ENCODE results near the gene PRR15. TPM values are rescaled to one million over a fixed set of nuclear protein-coding genes. Genes with fewer than 3 reads are reported as not detected.

Gene PRR15
- total and polyA plus RNA-seq, 2 of the 8 experiments (the other 6 are each of a cell fraction or from before 2014, with no cell fraction given), result 4.9 to 7.9 TPM

GRCh38 chr7:29612596-29612995 lies 49.0 kb downstream of the PRR15 start:
- POLR2A ChIA-PET (ENCODE audit: partially characterized antibody), result interaction anchor here (1.0 kb wide), 1 partner anchor 10 kb away, joined by 4 read pairs; no protein-coding TSS in a partner anchor
- WGBS, 2 experiments (ENCODE audit: extremely low coverage in 1 of 2, insufficient coverage in 1 of 2, insufficient read length in 1 of 2, insufficient replicate concordance in 2 of 2, low coverage in 1 of 2, low lambda C conversion rate in 2 of 2, missing lambda C conversion rate in 1 of 2), result 84% methylated on average over 2 of the region's 2 CpGs; no CpG with 5 or more reads in 1 of the 2 experiments
- TF ChIP-seq SP2 (IDR thresholded peaks at IDR 0.05; ENCODE audit: low read length) (no peak), GTF2F1 (IDR thresholded peaks at IDR 0.05; ENCODE audit: borderline replicate concordance, low read depth, low read length) (no peak), RNF2 (IDR thresholded peaks at IDR 0.05; ENCODE audit: borderline replicate concordance, low read depth, low read length, missing control alignments, poor library complexity, severe bottlenecking) (no peak), ASH2L (IDR thresholded peaks at IDR 0.05; ENCODE audit: low read length) (no peak), POU5F1 (IDR thresholded peaks at IDR 0.05; ENCODE audit: low read depth, low read length) (no peak), PHF8 (conservative IDR thresholded peaks at IDR 0.05; ENCODE audit: low read depth, low read length) (no peak), EGR1 (IDR thresholded peaks at IDR 0.05; ENCODE audit: borderline replicate concordance, low read depth, low read length) (no peak), SAP30 (IDR thresholded peaks at IDR 0.05; ENCODE audit: insufficient read depth, insufficient replicate concordance, low read length) (no peak), NANOG (IDR thresholded peaks at IDR 0.05; ENCODE audit: insufficient read depth, low read depth, low read length, poor library complexity, severe bottlenecking) (no peak)
- TF ChIP-seq, protein P1, sequence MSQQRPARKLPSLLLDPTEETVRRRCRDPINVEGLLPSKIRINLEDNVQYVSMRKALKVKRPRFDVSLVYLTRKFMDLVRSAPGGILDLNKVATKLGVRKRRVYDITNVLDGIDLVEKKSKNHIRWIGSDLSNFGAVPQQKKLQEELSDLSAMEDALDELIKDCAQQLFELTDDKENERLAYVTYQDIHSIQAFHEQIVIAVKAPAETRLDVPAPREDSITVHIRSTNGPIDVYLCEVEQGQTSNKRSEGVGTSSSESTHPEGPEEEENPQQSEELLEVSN (IDR thresholded peaks at IDR 0.05), result no peak

More at GRCh38 chr7:29612596-29612995, 49.0 kb downstream of the PRR15 start:
- H3K36me3 ChIP-seq (ENCODE audit: control insufficient read depth in 2 of 4, insufficient read depth in 4 of 4, low read length in 3 of 4), result no peaks in the 10 kb centered on the region
- H4K8ac ChIP-seq (ENCODE audit: extremely low read depth, insufficient read depth, low read length), result no peak overlapping the region
- H3K4ac ChIP-seq (replicated peaks; ENCODE audit: insufficient read length, low read depth, low read length), result no peak overlapping the region
- H3K27me3 ChIP-seq (replicated peaks in 1 of 4; ENCODE audit: control insufficient read depth in 3 of 4, extremely low read depth in 1 of 4, insufficient read depth in 3 of 4, low read length in 3 of 4), result no peaks in the 10 kb centered on the region
- CTCF ChIA-PET (ENCODE audit: partially characterized antibody), result interaction anchor here (0.9 to 1.6 kb wide), 7 partner anchors 8 to 170 kb away, joined by 3 to 6 read pairs (median 4); no protein-coding TSS in a partner anchor
- no peak overlapping the region for H2BK12ac ChIP-seq (ENCODE audit: low read depth, low read length)
- no peak overlapping the region for H3K56ac ChIP-seq (replicated peaks; ENCODE audit: insufficient read length, low read depth, low read length)
- no peak overlapping the region for H3K4me2 ChIP-seq (ENCODE audit: insufficient read depth in 1 of 2, low read depth in 2 of 2, low read length in 2 of 2)
- H2BK120ac ChIP-seq (replicated peaks; ENCODE audit: low read depth, low read length), result no peak overlapping the region
- peak overlapping the region; percentile 9; the same call in 1 of the 2 replicates for H2BK20ac ChIP-seq (ENCODE audit: low read length)
- H4K5ac ChIP-seq (ENCODE audit: insufficient read length, low read depth, low read length), result no peak overlapping the region
- no peak overlapping the region for H3K4me3 ChIP-seq (ENCODE audit: extremely low read depth in 1 of 4, insufficient read depth in 2 of 4, low read depth in 3 of 4, low read length in 4 of 4)
- peaks cover 7 to 17% (median 8%) of the 10 kb centered on the region in 4 experiments; a peak in 5 of 7 replicates for H3K4me1 ChIP-seq (replicated peaks in 1 of 4; ENCODE audit: control insufficient read depth in 3 of 4, insufficient read depth in 4 of 4, low read length in 3 of 4)
- DNase-seq (ENCODE audit: low read depth in 1 of 2, low spot score in 2 of 2), result no peak
- H2AFZ ChIP-seq (ENCODE audit: low read length), result 0 out of 2 replicates have a peak overlapping the region, but pooled peaks have one; percentile 57
- no peak overlapping the region for H3K14ac ChIP-seq (ENCODE audit: insufficient read length)
- H3K9me3 ChIP-seq (ENCODE audit: insufficient read depth in 2 of 2, low read depth in 1 of 2, low read length in 1 of 2), result no peaks in the 10 kb centered on the region
- no peak for FAIRE-seq
- no peak overlapping the region for H3K18ac ChIP-seq (ENCODE audit: extremely low read depth, low read length)
- no peak overlapping the region for H3K27ac ChIP-seq (ENCODE audit: low read depth, low read length)
- no peaks in the 10 kb centered on the region for H3K23me2 ChIP-seq (ENCODE audit: low read depth, low read length)
- H4K20me1 ChIP-seq (replicated peaks in 1 of 2; ENCODE audit: control insufficient read depth in 1 of 2, insufficient read depth in 2 of 2, low read length in 2 of 2), result no peaks in the 10 kb centered on the region
- peak overlapping the region; percentile 9 for H4K91ac ChIP-seq (replicated peaks; ENCODE audit: insufficient read length, low read length)
- no peak overlapping the region for H2AK5ac ChIP-seq (ENCODE audit: low read depth, low read length)
- H3K79me2 ChIP-seq (ENCODE audit: control insufficient read depth in 1 of 2, insufficient read depth in 2 of 2, low read length in 2 of 2), result no peaks in the 10 kb centered on the region
- H3K23ac ChIP-seq (ENCODE audit: insufficient read length), result no peak overlapping the region
- H2BK15ac ChIP-seq (ENCODE audit: low read length), result no peak overlapping the region
- no peak overlapping the region for H3K9ac ChIP-seq (replicated peaks in 1 of 4; ENCODE audit: extremely low read depth in 1 of 4, low read depth in 3 of 4, low read length in 3 of 4)
- no peak overlapping the region; the same call in 1 of the 2 replicates for H2BK5ac ChIP-seq (ENCODE audit: low read depth, low read length)
- H3K79me1 ChIP-seq (ENCODE audit: low read depth, low read length), result no peaks in the 10 kb centered on the region

Data from H1 (cell line).